Measurements from ENCODE around the gene RTL1.

RTL1 gene

GRCh38 chr14:100864960-100865681 is 38.4 kb downstream of the RTL1 start:
- DNase-seq, result no peak

GRCh38 chr14:100864206-100864605 is 39.3 kb downstream of the RTL1 start:
- no peak for DNase-seq

- DNase-seq, result no peak
These were observed 40.7 kb downstream of the RTL1 start for GRCh38 chr14:100862793-100863192.

- DNase-seq, result no peak
These were observed 41.2 kb downstream of the RTL1 start for GRCh38 chr14:100862277-100862676.

- DNase-seq, result no peak
These were observed 41.6 kb downstream of the RTL1 start for GRCh38 chr14:100861937-100862247.

GRCh38 chr14:100861188-100861936 is 42.2 kb downstream of the RTL1 start:
- DNase-seq, result no peak

GRCh38 chr14:100860556-100861187 is 42.9 kb downstream of the RTL1 start:
- no peak for DNase-seq

GRCh38 chr14:100859781-100860180 is 43.7 kb downstream of the RTL1 start:
- no peak for DNase-seq

- no peak for DNase-seq
These were observed 44.7 kb downstream of the RTL1 start for GRCh38 chr14:100858838-100859220.

- no peak for DNase-seq
These were observed 45.3 kb downstream of the RTL1 start for GRCh38 chr14:100857923-100858837.

- DNase-seq, result no peak
These were observed 46.1 kb downstream of the RTL1 start for GRCh38 chr14:100857233-100857922.

- DNase-seq, result no peak
These were observed 47.2 kb downstream of the RTL1 start for GRCh38 chr14:100856056-100856950.

- no peak for DNase-seq
These were observed 48.1 kb downstream of the RTL1 start for GRCh38 chr14:100855256-100855930.

- no peak for DNase-seq
These were observed 49.1 kb downstream of the RTL1 start for GRCh38 chr14:100854435-100854834.

GRCh38 chr14:100851946-100852620 is 51.4 kb downstream of the RTL1 start:
- DNase-seq, result no peak

GRCh38 chr14:100851586-100851916 is 52.0 kb downstream of the RTL1 start:
- no peak for DNase-seq

- DNase-seq, result no peak
These were observed 52.5 kb downstream of the RTL1 start for GRCh38 chr14:100850841-100851585.

GRCh38 chr14:100849115-100849781 is 54.3 kb downstream of the RTL1 start:
- no peak for DNase-seq

GRCh38 chr14:100846309-100846859 is 57.1 kb downstream of the RTL1 start:
- DNase-seq, result no peak
